ENCODE measurements around the gene SPATA16. TPM values are rescaled to one million over a fixed set of nuclear protein-coding genes. Genes with fewer than 3 reads are reported as not detected.
"Not testable (repeated sequence)": the region's sequence is repeated elsewhere in the genome, so short reads cannot be mapped to it uniquely, and the experiment has no call there.

SPATA16 gene
- polyA plus RNA-seq, 1 experiment = not detected

GRCh38 chr3:172968646-172969045, 172.4 kb downstream of the SPATA16 start:
- ChIA-PET POLR2A (no interaction called here), CTCF (no interaction called here)
- H3K27ac ChIP-seq (ENCODE audit: low read depth, low read length) = no peak overlapping the region
- DNase-seq (ENCODE audit: low read depth, low spot score) = no peak
- H3K4me3 ChIP-seq (ENCODE audit: low read depth, low read length) = no peak overlapping the region
- TF ChIP-seq CTCF (IDR thresholded peaks at IDR 0.05; ENCODE audit: low read depth, low read length) = no peak
- H3K9me3 ChIP-seq (ENCODE audit: control insufficient read depth, insufficient read depth, low read length) = no peaks in the 10 kb centered on the region
- H3K27me3 ChIP-seq (ENCODE audit: control insufficient read depth, insufficient read depth, low read length) = no peaks in the 10 kb centered on the region

GRCh38 chr3:172965256-172965655, 175.8 kb downstream of the SPATA16 start:
- Histone ChIP-seq H3K9me3 (ENCODE audit: control insufficient read depth, insufficient read depth, low read length) (no peaks in the 10 kb centered on the region), H3K4me3 (ENCODE audit: low read depth, low read length) (no peak overlapping the region), H3K27ac (ENCODE audit: low read depth, low read length) (no peak overlapping the region), H3K27me3 (ENCODE audit: control insufficient read depth, insufficient read depth, low read length) (no peaks in the 10 kb centered on the region)
- TF ChIP-seq CTCF (IDR thresholded peaks at IDR 0.05; ENCODE audit: low read depth, low read length) = no peak
- POLR2A ChIA-PET = no interaction called here
- CTCF ChIA-PET = no interaction called here
- DNase-seq (ENCODE audit: low read depth, low spot score) = no peak

GRCh38 chr3:172960626-172961182, 180.3 kb downstream of the SPATA16 start:
- H3K9me3 ChIP-seq (ENCODE audit: control insufficient read depth, insufficient read depth, low read length); DNase-seq (ENCODE audit: low read depth, low spot score); H3K27ac ChIP-seq (ENCODE audit: low read depth, low read length); POLR2A ChIA-PET; CTCF ChIA-PET; H3K27me3 ChIP-seq (ENCODE audit: control insufficient read depth, insufficient read depth, low read length); H3K4me3 ChIP-seq (ENCODE audit: low read depth, low read length): not testable (repeated sequence)

GRCh38 chr3:172958565-172958964, 182.5 kb downstream of the SPATA16 start:
- no peak for TF ChIP-seq CTCF (IDR thresholded peaks at IDR 0.05; ENCODE audit: low read depth, low read length)
- CTCF ChIA-PET = no interaction called here

GRCh38 chr3:172953571-172953970, 187.5 kb downstream of the SPATA16 start:
- ChIA-PET POLR2A (no interaction called here), CTCF (no interaction called here)
- no peaks in the 10 kb centered on the region for H3K9me3 ChIP-seq (ENCODE audit: control insufficient read depth, insufficient read depth, low read length)
- no peak overlapping the region for H3K4me3 ChIP-seq (ENCODE audit: low read depth, low read length)
- no peaks in the 10 kb centered on the region for H3K27me3 ChIP-seq (ENCODE audit: control insufficient read depth, insufficient read depth, low read length)
- DNase-seq (ENCODE audit: low read depth, low spot score) = no peak
- no peak overlapping the region for H3K27ac ChIP-seq (ENCODE audit: low read depth, low read length)
- no peak for TF ChIP-seq CTCF (IDR thresholded peaks at IDR 0.05; ENCODE audit: low read depth, low read length)

More at GRCh38 chr3:172958565-172958964, 182.5 kb downstream of the SPATA16 start:
- Histone ChIP-seq H3K4me3 (ENCODE audit: low read depth, low read length) (no peak overlapping the region), H3K27ac (ENCODE audit: low read depth, low read length) (no peak overlapping the region), H3K9me3 (ENCODE audit: control insufficient read depth, insufficient read depth, low read length) (no peaks in the 10 kb centered on the region), H3K27me3 (ENCODE audit: control insufficient read depth, insufficient read depth, low read length) (no peaks in the 10 kb centered on the region)
- POLR2A ChIA-PET = no interaction called here
- no peak for DNase-seq (ENCODE audit: low read depth, low spot score)

GRCh38 chr3:172951511-172951910, 189.5 kb downstream of the SPATA16 start:
- Histone ChIP-seq H3K27me3 (ENCODE audit: control insufficient read depth, insufficient read depth, low read length) (no peaks in the 10 kb centered on the region), H3K4me3 (ENCODE audit: low read depth, low read length) (no peak overlapping the region), H3K27ac (ENCODE audit: low read depth, low read length) (no peak overlapping the region), H3K9me3 (ENCODE audit: control insufficient read depth, insufficient read depth, low read length) (no peaks in the 10 kb centered on the region)
- no peak for DNase-seq (ENCODE audit: low read depth, low spot score)
- TF ChIP-seq CTCF (IDR thresholded peaks at IDR 0.05; ENCODE audit: low read depth, low read length) = no peak
- CTCF ChIA-PET = no interaction called here
- POLR2A ChIA-PET = no interaction called here
